Measurements from ENCODE around the gene RHOB.

RHOB gene

DNA sequence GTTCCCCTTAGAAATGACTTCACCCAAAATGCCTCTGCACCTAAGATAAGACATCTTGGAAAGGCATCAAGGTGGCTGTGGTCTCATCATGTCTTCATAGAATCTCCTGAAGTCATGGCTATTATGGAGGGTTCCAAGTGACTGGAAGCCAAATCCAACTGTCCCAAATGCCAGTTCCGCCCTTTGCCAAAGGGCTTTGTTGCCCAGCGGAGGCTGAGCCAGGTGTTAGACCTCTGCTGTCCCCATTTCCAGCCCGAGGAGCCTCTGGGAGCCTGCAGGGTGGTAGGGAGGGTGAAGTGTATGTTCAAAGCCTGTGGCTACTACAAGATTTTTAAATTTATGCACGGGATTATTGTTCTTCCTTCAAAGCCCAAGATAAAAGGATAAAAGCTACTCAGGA, 25.7 kb downstream of the RHOB start:
- no peak for DNase-seq (ENCODE audit: extremely low read depth in 1 of 2, low read depth in 1 of 2)

DNA sequence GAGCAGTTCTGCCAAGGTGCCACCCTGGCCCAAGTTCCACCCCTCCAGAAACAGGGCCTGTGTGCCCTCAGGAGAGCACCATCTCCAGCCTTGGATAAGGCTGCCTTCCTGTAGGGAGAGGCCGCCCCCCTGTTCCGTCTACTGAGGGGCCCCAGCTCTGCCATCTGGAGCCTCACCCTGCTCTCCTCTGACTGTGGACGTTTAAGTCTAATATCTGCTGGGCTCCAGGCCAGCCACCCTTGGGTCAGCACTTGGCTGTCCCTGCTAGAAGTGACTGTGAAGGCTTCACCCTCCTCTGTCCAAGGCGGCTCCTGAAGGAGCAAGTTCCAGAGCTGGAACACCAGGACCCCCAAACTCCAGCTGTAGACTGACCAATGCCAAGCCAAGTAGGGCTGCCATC, 26.3 kb downstream of the RHOB start:
- DNase-seq (ENCODE audit: extremely low read depth in 1 of 2, low read depth in 1 of 2): no peak

- no peak for DNase-seq (ENCODE audit: extremely low read depth in 1 of 2, low read depth in 1 of 2)
Measured at GRCh38 chr2:20474757-20475566, 28.1 kb downstream of the RHOB start.

DNA sequence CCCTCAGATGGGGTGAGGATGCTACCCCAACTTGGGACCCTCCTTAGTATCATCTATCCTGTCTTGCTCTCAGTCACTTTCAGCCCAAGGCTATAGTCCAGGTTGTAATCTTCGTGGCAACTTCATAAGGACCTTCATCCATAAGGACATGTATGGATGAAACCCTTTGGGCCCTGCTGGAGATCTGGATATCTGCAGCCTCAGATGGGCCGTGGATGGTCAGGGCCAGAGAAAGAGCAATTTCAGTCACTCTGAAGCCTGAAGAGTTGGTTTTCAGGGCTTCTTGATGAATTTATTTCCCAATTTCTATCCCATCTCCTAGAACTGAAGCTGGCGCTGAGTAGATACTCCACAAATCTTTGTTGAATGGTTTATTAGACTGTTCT, 28.7 kb downstream of the RHOB start:
- DNase-seq (ENCODE audit: extremely low read depth in 1 of 2, low read depth in 1 of 2): no peak

GRCh38 chr2:20476481-20476880, 29.6 kb downstream of the RHOB start:
- DNase-seq (ENCODE audit: extremely low read depth in 1 of 2, low read depth in 1 of 2): no peak

- DNase-seq (ENCODE audit: extremely low read depth in 1 of 2, low read depth in 1 of 2): no peak
Measured at GRCh38 chr2:20476950-20477349, 30.1 kb downstream of the RHOB start.

GRCh38 chr2:20478961-20479360, 32.1 kb downstream of the RHOB start:
- no peak for DNase-seq (ENCODE audit: extremely low read depth in 1 of 2, low read depth in 1 of 2)

GRCh38 chr2:20479835-20480234, 33.0 kb downstream of the RHOB start:
- DNase-seq (ENCODE audit: extremely low read depth in 1 of 2, low read depth in 1 of 2): no peak

- DNase-seq (ENCODE audit: extremely low read depth in 1 of 2, low read depth in 1 of 2): no peak
Measured at GRCh38 chr2:20480913-20481312, 34.0 kb downstream of the RHOB start.

GRCh38 chr2:20481798-20482405, 35.0 kb downstream of the RHOB start:
- DNase-seq (ENCODE audit: extremely low read depth in 1 of 2, low read depth in 1 of 2): no peak

- no peak for DNase-seq (ENCODE audit: extremely low read depth in 1 of 2, low read depth in 1 of 2)
Measured at GRCh38 chr2:20482725-20483124, 35.9 kb downstream of the RHOB start.

DNA sequence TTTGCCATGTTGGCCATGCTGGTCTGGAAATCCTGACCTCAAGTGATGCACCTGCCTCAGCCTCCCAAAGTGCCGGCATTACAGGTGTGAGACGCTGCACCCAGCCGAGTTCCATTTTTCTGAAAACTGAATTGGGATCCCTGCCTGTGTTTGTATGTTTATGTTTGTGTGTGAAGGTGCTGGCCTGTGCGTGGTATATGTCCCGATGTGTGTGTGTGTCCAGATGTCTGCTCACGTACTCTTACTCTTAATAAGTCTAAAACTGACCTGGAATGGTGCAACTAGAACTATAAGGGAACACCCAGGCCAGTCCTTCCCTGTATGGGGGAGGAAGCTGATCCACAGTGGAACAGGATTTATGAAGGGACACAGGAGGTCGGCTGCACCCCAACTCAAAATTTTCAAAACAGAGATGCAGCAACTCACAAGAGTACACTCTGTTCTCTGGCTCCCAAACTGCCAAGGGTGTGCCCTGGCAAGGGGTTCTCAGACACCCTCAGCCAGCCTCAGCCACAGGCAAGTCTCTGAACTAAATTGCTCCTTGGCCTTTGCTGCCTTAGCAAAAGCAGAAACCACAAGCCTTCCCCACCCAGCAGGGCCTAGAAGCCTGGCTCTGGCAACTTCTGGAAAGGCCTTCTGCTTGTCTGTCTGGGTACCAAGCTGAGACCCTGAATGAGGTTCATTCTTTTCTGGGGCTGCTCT, 36.5 kb downstream of the RHOB start:
- DNase-seq (ENCODE audit: extremely low read depth in 1 of 2, low read depth in 1 of 2): no peak

GRCh38 chr2:20484034-20484617, 37.3 kb downstream of the RHOB start:
- DNase-seq (ENCODE audit: extremely low read depth in 1 of 2, low read depth in 1 of 2): no peak

- no peak for DNase-seq (ENCODE audit: extremely low read depth in 1 of 2, low read depth in 1 of 2)
Measured at GRCh38 chr2:20484810-20485611, 38.1 kb downstream of the RHOB start.

- no peak for DNase-seq (ENCODE audit: extremely low read depth in 1 of 2, low read depth in 1 of 2)
Measured at GRCh38 chr2:20485612-20486388, 38.9 kb downstream of the RHOB start.

- no peak for DNase-seq (ENCODE audit: extremely low read depth in 1 of 2, low read depth in 1 of 2)
Measured at GRCh38 chr2:20486571-20486970, 39.7 kb downstream of the RHOB start.

DNA sequence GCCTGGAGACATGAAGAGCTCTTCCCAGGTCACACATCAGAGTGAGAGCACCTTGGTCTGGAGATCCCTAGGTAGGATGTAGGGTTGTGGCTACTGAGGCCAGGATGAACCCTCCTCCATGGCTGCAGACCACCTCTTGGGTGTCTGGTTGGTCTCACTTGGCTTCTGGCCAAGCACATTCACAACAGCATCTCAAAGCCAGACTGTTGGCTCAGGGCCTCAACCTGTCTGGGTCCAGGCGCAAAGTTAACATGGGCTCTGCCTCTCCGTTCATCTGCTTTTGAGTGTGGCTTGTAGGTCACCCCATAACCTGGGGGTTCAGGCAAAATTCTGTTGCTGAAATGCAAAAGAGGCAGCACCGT, 40.1 kb downstream of the RHOB start:
- no peak for DNase-seq (ENCODE audit: extremely low read depth in 1 of 2, low read depth in 1 of 2)

DNA sequence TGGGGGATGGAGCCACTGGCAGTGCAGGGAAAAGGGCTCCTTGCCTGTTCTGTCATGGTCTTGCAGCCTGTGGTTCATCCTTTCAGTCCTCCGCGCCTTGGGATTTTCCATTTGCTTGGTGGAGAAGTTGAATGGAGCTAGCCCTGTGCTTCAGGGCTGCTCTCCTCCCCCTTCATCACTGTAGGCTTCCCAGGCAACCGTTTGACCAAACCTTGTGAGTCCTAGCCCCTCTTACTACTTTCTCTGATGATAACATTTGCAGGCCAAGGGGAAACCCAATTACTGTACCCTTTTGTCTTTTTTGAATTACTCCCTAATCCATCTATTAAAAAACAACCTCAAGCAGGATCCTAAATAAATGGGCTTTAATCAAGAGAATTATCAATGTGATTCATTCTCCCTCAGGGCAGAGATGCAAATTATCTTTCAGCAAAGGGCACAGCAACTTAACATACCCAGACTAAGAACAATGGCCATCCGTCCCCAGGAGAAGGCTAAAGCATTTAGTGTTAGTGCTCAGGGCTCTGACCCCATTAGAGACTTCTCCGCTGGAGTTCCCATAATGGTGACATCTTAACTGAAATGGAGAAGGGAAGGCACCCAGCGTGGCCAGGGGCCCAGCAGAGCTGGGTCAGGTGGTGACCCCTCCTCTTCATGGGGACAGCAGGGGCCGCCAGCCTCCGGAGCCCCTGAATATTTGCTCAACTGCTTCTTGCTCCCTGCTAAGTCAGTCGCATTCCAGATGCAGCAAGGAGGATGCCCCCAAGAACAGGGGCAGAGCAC, 40.7 kb downstream of the RHOB start:
- DNase-seq (ENCODE audit: extremely low read depth in 1 of 2, low read depth in 1 of 2): no peak

GRCh38 chr2:20488201-20488641, 41.3 kb downstream of the RHOB start:
- DNase-seq (ENCODE audit: extremely low read depth in 1 of 2, low read depth in 1 of 2): no peak

All from activated CD8-positive, alpha-beta memory T cell treated with anti-CD3 and anti-CD28 coated beads for 1 hour (primary cell).